ENCODE measurements around the gene IFNGR1.
"Not testable (repeated sequence)": the region's sequence is repeated elsewhere in the genome, so short reads cannot be mapped to it uniquely, and the experiment has no call there.

DNA sequence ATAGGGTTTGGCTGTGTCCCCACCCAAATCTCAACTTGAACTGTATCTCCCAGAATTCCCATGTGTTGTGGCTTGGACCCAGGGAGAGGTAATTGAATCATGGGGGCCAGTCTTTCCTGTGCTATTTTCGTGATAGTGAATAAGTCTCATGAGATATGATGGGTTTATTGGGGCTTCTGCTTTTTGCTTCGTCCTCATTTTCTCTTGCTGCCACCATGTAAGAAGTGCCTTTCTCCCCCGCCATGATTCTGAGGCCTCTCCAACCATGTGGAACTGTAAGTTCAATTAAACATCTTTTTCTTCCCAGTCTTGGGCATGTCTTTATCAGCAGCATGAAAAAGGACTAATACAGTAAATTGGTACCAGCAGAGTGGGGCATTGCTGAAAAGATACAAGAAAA is 11.7 kb downstream of the IFNGR1 start:
- TF ChIP-seq, protein P1, sequence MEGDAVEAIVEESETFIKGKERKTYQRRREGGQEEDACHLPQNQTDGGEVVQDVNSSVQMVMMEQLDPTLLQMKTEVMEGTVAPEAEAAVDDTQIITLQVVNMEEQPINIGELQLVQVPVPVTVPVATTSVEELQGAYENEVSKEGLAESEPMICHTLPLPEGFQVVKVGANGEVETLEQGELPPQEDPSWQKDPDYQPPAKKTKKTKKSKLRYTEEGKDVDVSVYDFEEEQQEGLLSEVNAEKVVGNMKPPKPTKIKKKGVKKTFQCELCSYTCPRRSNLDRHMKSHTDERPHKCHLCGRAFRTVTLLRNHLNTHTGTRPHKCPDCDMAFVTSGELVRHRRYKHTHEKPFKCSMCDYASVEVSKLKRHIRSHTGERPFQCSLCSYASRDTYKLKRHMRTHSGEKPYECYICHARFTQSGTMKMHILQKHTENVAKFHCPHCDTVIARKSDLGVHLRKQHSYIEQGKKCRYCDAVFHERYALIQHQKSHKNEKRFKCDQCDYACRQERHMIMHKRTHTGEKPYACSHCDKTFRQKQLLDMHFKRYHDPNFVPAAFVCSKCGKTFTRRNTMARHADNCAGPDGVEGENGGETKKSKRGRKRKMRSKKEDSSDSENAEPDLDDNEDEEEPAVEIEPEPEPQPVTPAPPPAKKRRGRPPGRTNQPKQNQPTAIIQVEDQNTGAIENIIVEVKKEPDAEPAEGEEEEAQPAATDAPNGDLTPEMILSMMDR (IDR thresholded peaks at IDR 0.05), result not testable (repeated sequence)
- TF ChIP-seq POLR2A (IDR thresholded peaks at IDR 0.05), result not testable (repeated sequence)

Data from uterus (tissue), 2 donors.